ENCODE data around the gene SLC3A2. TPM values are rescaled to one million over a fixed set of nuclear protein-coding genes. Genes with fewer than 3 reads are reported as not detected.

The SLC3A2 gene
- total RNA-seq, 1 donor = 259 TPM

DNA sequence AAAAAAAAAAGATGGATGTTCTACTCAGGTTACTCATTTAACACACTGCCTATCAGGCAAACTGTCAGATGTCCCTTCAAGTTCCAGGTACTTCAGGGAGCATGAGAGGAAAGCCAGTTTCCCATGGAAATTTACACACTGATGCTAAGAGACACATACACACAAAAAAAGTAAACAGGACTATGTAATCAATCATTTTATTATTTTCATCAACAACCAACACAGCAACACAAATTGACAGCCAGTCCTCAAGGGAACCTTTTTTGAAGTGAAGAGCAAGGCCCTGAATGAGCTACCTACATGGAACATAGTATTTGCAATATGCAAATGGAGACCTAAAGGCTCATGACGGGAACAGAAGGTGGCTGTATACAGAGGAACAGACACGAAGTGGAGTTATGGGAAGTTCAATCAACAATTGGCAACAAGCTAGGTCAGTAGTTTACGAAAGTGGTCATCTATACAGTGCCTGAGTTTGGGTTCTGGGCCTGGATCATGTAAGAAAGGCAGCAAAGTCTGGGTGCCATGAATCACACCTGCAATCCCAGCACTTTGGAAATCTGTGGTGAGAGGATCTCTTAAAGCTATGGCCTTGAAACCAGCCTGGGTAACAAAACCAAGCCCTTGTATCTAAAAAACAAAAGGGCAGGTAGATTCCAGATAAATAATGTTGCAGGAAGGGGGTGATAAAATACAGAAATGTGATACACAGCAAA lies 28.7 kb upstream of the SLC3A2 start:
- Histone ChIP-seq H3K4me1 (ENCODE audit: insufficient read depth, low read length) (peaks cover 32% of the 10 kb centered on the region), H3K9me3 (ENCODE audit: low read depth, low read length) (no peaks in the 10 kb centered on the region), H3K27me3 (ENCODE audit: insufficient read depth, low read length) (no peaks in the 10 kb centered on the region), H3K4me3 (ENCODE audit: insufficient read depth, low read length) (no peak overlapping the region), H2AFZ (ENCODE audit: low read length) (no peak overlapping the region), H3K27ac (ENCODE audit: low read depth, low read length) (no peak overlapping the region), H4K20me1 (ENCODE audit: insufficient read depth, low read length) (peaks cover 40% of the 10 kb centered on the region), H3K79me2 (ENCODE audit: insufficient read depth, low read length) (peaks cover 33% of the 10 kb centered on the region), H3K4me2 (ENCODE audit: insufficient read depth, low read length) (no peak overlapping the region), H3K36me3 (ENCODE audit: insufficient read depth, low read length) (peaks cover 37% of the 10 kb centered on the region)
- DNase-seq (ENCODE audit: insufficient read length, low spot score, missing footprints) = no peak
- TF ChIP-seq, protein P1, sequence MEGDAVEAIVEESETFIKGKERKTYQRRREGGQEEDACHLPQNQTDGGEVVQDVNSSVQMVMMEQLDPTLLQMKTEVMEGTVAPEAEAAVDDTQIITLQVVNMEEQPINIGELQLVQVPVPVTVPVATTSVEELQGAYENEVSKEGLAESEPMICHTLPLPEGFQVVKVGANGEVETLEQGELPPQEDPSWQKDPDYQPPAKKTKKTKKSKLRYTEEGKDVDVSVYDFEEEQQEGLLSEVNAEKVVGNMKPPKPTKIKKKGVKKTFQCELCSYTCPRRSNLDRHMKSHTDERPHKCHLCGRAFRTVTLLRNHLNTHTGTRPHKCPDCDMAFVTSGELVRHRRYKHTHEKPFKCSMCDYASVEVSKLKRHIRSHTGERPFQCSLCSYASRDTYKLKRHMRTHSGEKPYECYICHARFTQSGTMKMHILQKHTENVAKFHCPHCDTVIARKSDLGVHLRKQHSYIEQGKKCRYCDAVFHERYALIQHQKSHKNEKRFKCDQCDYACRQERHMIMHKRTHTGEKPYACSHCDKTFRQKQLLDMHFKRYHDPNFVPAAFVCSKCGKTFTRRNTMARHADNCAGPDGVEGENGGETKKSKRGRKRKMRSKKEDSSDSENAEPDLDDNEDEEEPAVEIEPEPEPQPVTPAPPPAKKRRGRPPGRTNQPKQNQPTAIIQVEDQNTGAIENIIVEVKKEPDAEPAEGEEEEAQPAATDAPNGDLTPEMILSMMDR (IDR thresholded peaks at IDR 0.05; ENCODE audit: extremely low read depth, low read depth, low read length) = no peak

GRCh38 chr11:62852523-62853188 lies 28.0 kb upstream of the SLC3A2 start:
- H3K9me3 ChIP-seq (ENCODE audit: low read depth, low read length) = no peaks in the 10 kb centered on the region
- peaks cover 32% of the 10 kb centered on the region for H3K4me1 ChIP-seq (ENCODE audit: insufficient read depth, low read length)
- H3K36me3 ChIP-seq (ENCODE audit: insufficient read depth, low read length) = peaks cover 37% of the 10 kb centered on the region
- no peaks in the 10 kb centered on the region for H3K27me3 ChIP-seq (ENCODE audit: insufficient read depth, low read length)
- TF ChIP-seq, protein P1 (IDR thresholded peaks at IDR 0.05; ENCODE audit: extremely low read depth, low read depth, low read length) = no peak
- no peak for DNase-seq (ENCODE audit: insufficient read length, low spot score, missing footprints)
- peaks cover 40% of the 10 kb centered on the region for H4K20me1 ChIP-seq (ENCODE audit: insufficient read depth, low read length)
- peaks cover 36% of the 10 kb centered on the region for H3K79me2 ChIP-seq (ENCODE audit: insufficient read depth, low read length)
- no peak overlapping the region for H2AFZ ChIP-seq (ENCODE audit: low read length)
- H3K4me2 ChIP-seq (ENCODE audit: insufficient read depth, low read length) = peak overlapping the region; percentile 94
- H3K27ac ChIP-seq (ENCODE audit: low read depth, low read length) = no peak overlapping the region
- no peak overlapping the region for H3K4me3 ChIP-seq (ENCODE audit: insufficient read depth, low read length)

- H3K36me3 ChIP-seq (ENCODE audit: insufficient read depth, low read length) = peaks cover 37% of the 10 kb centered on the region
- H3K79me2 ChIP-seq (ENCODE audit: insufficient read depth, low read length) = peaks cover 36% of the 10 kb centered on the region
- H3K4me3 ChIP-seq (ENCODE audit: insufficient read depth, low read length) = peak overlapping the region; percentile 100
- H3K4me2 ChIP-seq (ENCODE audit: insufficient read depth, low read length) = peak overlapping the region; percentile 94
- peaks cover 32% of the 10 kb centered on the region for H3K4me1 ChIP-seq (ENCODE audit: insufficient read depth, low read length)
- TF ChIP-seq, protein P1 (IDR thresholded peaks at IDR 0.05; ENCODE audit: extremely low read depth, low read depth, low read length) = no peak
- no peaks in the 10 kb centered on the region for H3K27me3 ChIP-seq (ENCODE audit: insufficient read depth, low read length)
- H2AFZ ChIP-seq (ENCODE audit: low read length) = no peak overlapping the region
- H3K9me3 ChIP-seq (ENCODE audit: low read depth, low read length) = no peaks in the 10 kb centered on the region
- no peak for DNase-seq (ENCODE audit: insufficient read length, low spot score, missing footprints)
- H3K27ac ChIP-seq (ENCODE audit: low read depth, low read length) = peak overlapping the region; percentile 74
- peaks cover 40% of the 10 kb centered on the region for H4K20me1 ChIP-seq (ENCODE audit: insufficient read depth, low read length)
These were observed 27.3 kb upstream of the SLC3A2 start for GRCh38 chr11:62853279-62853965.
